Activated CD4-positive, alpha-beta T cell treated with anti-CD3 and anti-CD28 coated beads, Interleukin-2, Interleukin-6, amounts not matched to agents 100 ng/mL and 50 ng/mL, durations not matched to agents 16 hours and 8 hours (primary cell): ENCODE results near the gene SPIN2B.
"Not testable (repeated sequence)": the region's sequence is repeated elsewhere in the genome, so short reads cannot be mapped to it uniquely, and the experiment has no call there.

Source experiments
- DNase-seq: peaks from one replicate; pipeline ENCODE4 v3.0.0-alpha.2; 2020

Gene SPIN2B

GRCh38 chrX:57121162-57121755, at the start of gene SPIN2B:
SPIN2B (minus strand) TSS chrX:57121548.
- DNase-seq, result peak; percentile 88

- DNase-seq, result peak; percentile 1
Measured at GRCh38 chrX:57156397-57157049, 35.2 kb upstream of the SPIN2B start.

DNA sequence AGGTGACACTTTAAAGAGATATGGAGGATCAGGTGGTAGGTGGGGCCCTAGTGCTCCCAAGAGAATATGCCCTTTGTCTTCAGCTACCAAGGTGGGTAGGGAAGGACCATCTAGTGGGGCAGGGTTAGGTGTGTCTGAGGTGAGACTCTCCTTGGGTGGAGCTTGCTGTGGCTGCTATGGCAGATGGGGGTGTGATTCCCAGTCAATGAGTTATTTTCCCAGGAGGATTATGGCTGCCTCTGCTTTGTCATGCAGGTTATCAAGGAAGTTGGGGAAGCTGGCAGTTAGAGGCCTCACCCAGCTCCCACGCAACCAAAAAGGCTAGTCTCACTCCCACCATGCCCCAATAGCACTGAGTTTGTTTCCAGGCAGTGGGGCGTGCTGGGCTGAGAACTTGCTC, 33.8 kb upstream of the SPIN2B start:
- no peak for DNase-seq

- not testable (repeated sequence) for DNase-seq
Measured at GRCh38 chrX:57152222-57152621, 30.9 kb upstream of the SPIN2B start.

GRCh38 chrX:57138674-57139073, 17.3 kb upstream of the SPIN2B start:
- no peak for DNase-seq

DNA sequence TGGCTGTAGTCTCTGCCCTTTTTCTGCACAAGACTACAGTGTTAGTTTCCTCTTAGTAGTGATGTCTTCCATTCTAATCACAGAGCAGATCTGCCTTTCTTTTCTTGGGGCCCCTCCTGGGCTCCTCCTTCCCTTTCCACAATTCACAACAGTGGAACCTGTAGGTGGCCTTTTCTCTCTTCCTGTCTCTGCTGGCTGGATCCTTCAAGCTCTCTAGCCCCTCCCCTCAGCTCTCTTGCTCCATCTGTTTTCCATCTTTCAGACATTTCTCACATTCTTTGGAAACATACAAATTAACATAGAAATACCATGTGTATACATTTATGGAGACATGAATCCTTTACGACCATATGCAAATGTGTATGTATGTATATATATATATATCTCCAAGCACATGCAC, 16.2 kb upstream of the SPIN2B start:
- DNase-seq, result no peak

- DNase-seq, result not testable (repeated sequence)
Measured at GRCh38 chrX:57137073-57137472, 15.7 kb upstream of the SPIN2B start, which contains the start of gene SPIN2A. SPIN2A (minus strand) TSS chrX:57137397; CDS start chrX:57136597, 800 bp downstream.

- DNase-seq, result not testable (repeated sequence)
Measured at GRCh38 chrX:57136589-57136988, 15.2 kb upstream of the SPIN2B start.

DNA sequence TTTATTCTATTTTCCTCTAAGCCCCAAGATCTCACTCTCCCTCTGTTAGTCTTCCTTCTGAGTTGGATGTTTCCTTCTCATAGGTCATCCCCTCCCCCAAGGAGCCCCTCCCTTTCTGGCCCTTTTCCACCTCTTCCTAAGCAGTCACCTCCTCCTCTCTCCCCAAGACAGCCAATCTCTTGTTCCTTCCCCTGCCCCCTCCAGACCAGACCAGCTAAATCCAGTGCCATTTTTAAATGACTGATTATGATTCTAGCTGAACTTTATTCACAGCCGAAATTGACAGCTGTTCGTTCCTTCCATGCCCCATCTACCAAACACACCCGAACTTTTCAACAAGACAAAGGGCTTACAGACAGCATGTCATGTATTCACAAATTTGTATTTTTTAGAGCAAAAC, 13.9 kb upstream of the SPIN2B start:
- no peak for DNase-seq

GRCh38 chrX:57134702-57135101, 13.4 kb upstream of the SPIN2B start:
- no peak for DNase-seq

DNA sequence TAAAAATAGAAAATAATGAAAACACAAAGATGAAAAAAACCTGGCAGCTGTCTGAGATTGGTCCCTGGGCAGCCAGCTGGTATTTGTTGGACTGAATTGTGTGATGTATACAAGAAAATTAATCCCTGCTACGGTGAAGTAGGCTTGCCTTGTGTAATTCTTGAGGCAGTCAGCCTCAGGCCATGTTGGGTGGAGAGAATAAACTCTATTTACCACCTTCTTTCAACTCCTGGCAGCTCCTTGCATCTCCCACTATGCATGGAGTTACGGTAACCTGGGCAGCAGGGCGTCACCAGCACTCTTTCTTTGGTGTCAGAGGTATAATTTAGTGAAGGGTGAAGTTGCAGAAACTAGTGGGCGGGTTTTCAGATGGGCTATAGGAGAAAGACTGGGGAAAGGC, 12.4 kb upstream of the SPIN2B start:
- DNase-seq, result no peak

DNA sequence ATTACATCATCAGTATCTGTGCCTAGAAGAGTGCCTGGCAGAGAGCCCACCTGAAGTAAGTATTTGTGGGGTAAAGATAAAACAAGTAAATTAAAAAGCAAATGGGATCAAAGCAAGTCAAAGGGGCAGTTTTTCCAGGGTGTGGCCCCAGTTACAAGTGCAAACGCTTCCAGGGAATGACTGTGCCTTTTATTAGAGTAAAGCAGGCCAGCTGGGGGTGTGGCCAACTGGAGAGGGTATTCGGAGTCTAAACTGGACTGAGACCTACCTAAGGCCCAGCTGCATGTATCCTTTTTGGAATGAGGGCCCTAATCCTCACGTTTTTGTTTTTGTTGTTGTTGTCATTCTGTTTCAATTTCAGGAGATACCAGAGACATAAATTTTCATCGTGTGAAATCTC, 11.9 kb upstream of the SPIN2B start:
- not testable (repeated sequence) for DNase-seq

DNA sequence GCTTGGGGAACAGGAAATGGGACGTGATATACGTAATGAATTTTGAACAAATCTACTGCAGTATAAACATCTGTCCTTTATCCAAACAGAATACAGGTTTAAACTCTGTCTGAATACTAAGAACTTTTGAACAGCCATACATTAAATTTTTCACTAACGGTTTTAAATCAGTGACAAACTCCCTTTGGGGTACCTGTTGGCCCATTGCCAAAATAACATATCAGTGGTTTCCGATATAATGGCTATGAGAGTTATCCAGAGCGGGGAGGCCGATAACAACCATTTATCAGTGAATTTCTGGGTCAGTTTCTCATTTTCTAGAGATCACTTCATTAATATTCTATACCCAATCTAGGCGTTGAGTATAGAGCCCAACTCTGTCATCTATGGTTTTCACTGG, 10.7 kb upstream of the SPIN2B start:
- no peak for DNase-seq

GRCh38 chrX:57121816-57122215, 468 bp upstream of the SPIN2B start:
- DNase-seq, result no peak

- DNase-seq, result not testable (repeated sequence)
Measured at GRCh38 chrX:57120619-57121161, 658 bp downstream of the SPIN2B start.

DNA sequence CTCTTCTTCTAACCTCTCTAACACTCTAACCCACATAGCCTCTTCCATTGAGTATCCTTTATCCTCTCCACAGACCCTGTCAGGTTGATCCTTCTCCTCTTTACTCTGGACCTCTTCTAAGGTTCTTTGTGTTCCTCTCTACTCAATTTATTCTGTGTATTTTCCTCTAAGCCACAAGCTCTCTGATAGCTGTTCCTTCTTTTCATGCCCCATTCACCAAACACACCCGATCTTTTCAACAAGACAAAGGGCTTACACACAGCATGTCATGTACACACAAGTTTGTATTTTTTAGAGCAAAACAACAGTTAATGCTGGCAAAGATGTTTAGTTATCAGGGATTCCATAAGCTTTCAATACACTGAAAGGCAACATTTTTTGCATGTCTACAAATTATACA, 1.9 kb downstream of the SPIN2B start:
- no peak for DNase-seq

DNA sequence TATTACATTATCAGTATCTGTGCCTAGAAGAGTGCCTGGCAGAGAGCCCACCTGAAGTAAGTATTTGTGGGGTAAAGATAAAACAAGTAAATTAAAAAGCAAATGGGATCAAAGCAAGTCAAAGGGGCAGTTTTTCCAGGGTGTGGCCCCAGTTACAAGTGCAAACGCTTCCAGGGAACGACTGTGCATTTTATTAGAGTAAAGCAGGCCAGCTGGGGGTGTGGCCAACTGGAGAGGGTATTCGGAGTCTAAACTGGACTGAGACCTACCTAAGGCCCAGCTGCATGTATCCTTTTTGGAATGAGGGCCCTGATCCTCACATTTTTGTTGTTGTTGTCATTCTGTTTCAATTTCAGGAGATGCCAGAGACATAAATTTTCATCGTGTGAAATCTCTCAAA, 3.8 kb downstream of the SPIN2B start:
- DNase-seq, result not testable (repeated sequence)

- DNase-seq, result no peak
Measured at GRCh38 chrX:57104921-57105398, 16.4 kb downstream of the SPIN2B start.

GRCh38 chrX:57104406-57104805, 16.9 kb downstream of the SPIN2B start:
- no peak for DNase-seq

- DNase-seq, result no peak
Measured at GRCh38 chrX:57103489-57103888, 17.9 kb downstream of the SPIN2B start.

- not testable (repeated sequence) for DNase-seq
Measured at GRCh38 chrX:57102918-57103317, 18.4 kb downstream of the SPIN2B start.

DNA sequence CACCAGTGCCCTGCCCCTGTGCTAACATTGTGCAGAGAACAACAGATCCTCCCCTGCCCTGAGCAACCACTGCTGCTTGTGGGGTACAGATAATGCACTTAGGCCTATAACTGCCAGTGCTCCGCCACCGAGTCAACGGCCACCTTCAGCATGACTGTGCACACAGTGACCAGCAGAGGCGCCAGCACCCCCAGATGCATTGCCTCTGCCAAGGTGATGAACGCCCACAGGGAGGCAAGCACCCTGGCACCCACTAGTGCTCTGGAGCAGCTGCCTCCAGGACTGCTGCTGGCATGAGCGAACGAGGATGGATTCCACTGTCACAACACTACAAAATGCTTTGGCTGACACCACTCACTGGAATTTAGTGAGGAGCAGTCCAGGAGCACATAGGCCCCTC, 38.2 kb downstream of the SPIN2B start:
- no peak for DNase-seq

DNA sequence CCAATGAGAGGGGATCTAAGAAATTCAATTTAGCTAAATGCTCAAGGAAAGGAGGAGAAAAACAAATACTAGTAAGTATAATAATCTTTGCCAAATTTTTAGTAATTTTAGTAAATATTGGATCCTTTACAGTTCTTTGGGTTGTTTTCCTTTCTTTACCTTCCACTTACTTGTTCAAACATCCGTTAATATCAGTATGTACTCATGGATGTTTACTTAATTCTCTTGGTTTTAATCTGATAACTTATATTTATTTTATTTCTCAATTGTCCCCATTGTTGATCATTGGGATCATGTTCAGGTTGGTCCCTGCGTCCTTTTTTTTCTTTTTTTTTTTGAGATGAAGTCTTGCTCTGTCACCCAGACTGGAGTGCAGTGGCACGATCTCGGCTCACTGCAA, 46.9 kb downstream of the SPIN2B start:
- no peak for DNase-seq
